Esophagus muscularis mucosa (tissue), 3 donors: ENCODE measurements around the gene PGBD5.

Source experiments
- CTCF ChIP-seq, 3 experiments: fragments of 200-600 bp in 2 of 3; fragments of 450-650 bp in 1 of 3; sonication (generic) in 2 of 3; IDR thresholded peaks; one replicate each; pipeline ENCODE4 v1.5.1; 2017 to 2019; ENCODE audit warnings: antibody characterized with exemption in 3 of 3, mild to moderate bottlenecking in 2 of 3, moderate library complexity in 1 of 3
- POLR2A ChIP-seq: fragments of 450-650 bp; IDR thresholded peaks from one replicate; pipeline ENCODE4 v1.6.1; 2017; ENCODE audit warnings: antibody characterized with exemption, moderate library complexity, mild to moderate bottlenecking, low read depth

GRCh38 chr1:230280906-230281413 is 145.2 kb downstream of the PGBD5 start:
- TF ChIP-seq CTCF (IDR thresholded peaks at IDR 0.05) (no peak), POLR2A (no peak)
